ENCODE results near the gene SORCS3.

GRCh38 chr10:104689547-104689946 is 48.5 kb downstream of the SORCS3 start:
- TF ChIP-seq CTCF (IDR thresholded peaks at IDR 0.05) (no peak), POLR2A (IDR thresholded peaks at IDR 0.05) (no peak)

All from sigmoid colon (tissue), 3 donors.